Gastroesophageal sphincter (tissue), 3 donors: ENCODE data around the gene GABARAP.

Experiments
- EP300 ChIP-seq: sonication (generic); formaldehyde crosslinking; IDR thresholded peaks from one replicate; pipeline ENCODE4 v1.6.1; 2017; ENCODE audit warnings: antibody characterized with exemption, mild to moderate bottlenecking
- TF ChIP-seq, protein P1 (sequence below), 4 experiments: fragments of 200-600 bp in 2 of 4; fragments of 450-650 bp in 2 of 4; sonication (generic) in 1 of 4; IDR thresholded peaks; one replicate each; pipeline ENCODE4 v1.5.1; 2017 to 2019; ENCODE audit warnings: antibody characterized with exemption in 4 of 4, mild to moderate bottlenecking in 2 of 4, moderate library complexity in 2 of 4

DNA sequence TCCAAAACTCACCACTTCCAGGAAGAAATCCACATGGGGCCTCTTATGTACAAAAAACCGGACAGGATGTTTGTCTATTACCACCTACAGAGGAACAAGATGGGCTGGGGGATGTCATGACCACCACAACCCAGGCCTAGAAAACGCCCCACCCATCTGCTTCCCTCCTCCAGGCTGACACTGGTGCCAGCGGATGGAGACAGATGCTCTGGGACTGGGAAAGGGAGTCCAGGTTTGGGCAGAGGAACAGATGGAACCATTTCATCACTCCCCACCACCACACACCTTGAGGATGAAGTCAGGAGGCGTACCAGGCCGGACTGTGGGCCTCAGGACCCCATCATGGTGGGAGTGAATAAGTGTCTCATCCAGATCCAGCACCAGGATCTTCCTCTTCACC lies 4.5 kb upstream of the GABARAP start:
- TF ChIP-seq, protein P1, sequence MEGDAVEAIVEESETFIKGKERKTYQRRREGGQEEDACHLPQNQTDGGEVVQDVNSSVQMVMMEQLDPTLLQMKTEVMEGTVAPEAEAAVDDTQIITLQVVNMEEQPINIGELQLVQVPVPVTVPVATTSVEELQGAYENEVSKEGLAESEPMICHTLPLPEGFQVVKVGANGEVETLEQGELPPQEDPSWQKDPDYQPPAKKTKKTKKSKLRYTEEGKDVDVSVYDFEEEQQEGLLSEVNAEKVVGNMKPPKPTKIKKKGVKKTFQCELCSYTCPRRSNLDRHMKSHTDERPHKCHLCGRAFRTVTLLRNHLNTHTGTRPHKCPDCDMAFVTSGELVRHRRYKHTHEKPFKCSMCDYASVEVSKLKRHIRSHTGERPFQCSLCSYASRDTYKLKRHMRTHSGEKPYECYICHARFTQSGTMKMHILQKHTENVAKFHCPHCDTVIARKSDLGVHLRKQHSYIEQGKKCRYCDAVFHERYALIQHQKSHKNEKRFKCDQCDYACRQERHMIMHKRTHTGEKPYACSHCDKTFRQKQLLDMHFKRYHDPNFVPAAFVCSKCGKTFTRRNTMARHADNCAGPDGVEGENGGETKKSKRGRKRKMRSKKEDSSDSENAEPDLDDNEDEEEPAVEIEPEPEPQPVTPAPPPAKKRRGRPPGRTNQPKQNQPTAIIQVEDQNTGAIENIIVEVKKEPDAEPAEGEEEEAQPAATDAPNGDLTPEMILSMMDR (IDR thresholded peaks at IDR 0.05) = no peak
- TF ChIP-seq EP300 = no peak
